HEK293T (cell line): ENCODE measurements around the gene MAFG.

Experiments used
- CTCF ChIA-PET: fragments of 350-600 bp; formaldehyde crosslinking; extraction: SDS; loops from one replicate; lab custom pipeline; 2021; ENCODE audit warnings: antibody characterized with exemption, inconsistent platforms; lab: Yijun Ruan, JAX
- POLR2A ChIA-PET: fragments of 350-600 bp; formaldehyde crosslinking; extraction: SDS; loops from one replicate; lab custom pipeline; 2020; ENCODE audit warnings: antibody characterized with exemption, inconsistent platforms; lab: Yijun Ruan, JAX
- DNase-seq: peaks from one replicate; pipeline ENCODE4 v3.0.0; 2012; ENCODE audit warnings: mixed read lengths; ENCODE audit errors: extremely low spot score
- ARNT ChIP-seq: fragments of 450-650 bp; IDR thresholded peaks from 2 replicates; pipeline ENCODE4 v1.6.1; 2017; ENCODE audit warnings: mild to moderate bottlenecking
- BHLHE40 ChIP-seq: fragments of 450-650 bp; IDR thresholded peaks from 2 replicates; pipeline ENCODE4 v1.6.1; 2016; ENCODE audit warnings: mild to moderate bottlenecking, moderate library complexity, borderline replicate concordance
- CTBP1 ChIP-seq: fragments of 450-650 bp; IDR thresholded peaks from 2 replicates; pipeline ENCODE4 v1.6.1; 2016; ENCODE audit warnings: borderline replicate concordance
- ELF4 ChIP-seq: fragments of 450-650 bp; IDR thresholded peaks from 2 replicates; pipeline ENCODE4 v1.6.1; 2017; ENCODE audit warnings: antibody characterized with exemption
- FOXA1 ChIP-seq: fragments of 450-650 bp; IDR thresholded peaks from 2 replicates; pipeline ENCODE4 v1.6.1; 2016; ENCODE audit warnings: mild to moderate bottlenecking
- FOXK2 ChIP-seq: fragments of 450-650 bp; IDR thresholded peaks from 2 replicates; pipeline ENCODE4 v1.6.1; 2016; ENCODE audit warnings: mild to moderate bottlenecking
- FOXM1 ChIP-seq: fragments of 450-650 bp; IDR thresholded peaks from 2 replicates; pipeline ENCODE4 v1.6.1; 2017; ENCODE audit warnings: mild to moderate bottlenecking, borderline replicate concordance
- HDGF ChIP-seq: fragments of 450-650 bp; IDR thresholded peaks from 2 replicates; pipeline ENCODE4 v1.6.1; 2017; ENCODE audit warnings: antibody characterized with exemption, borderline replicate concordance
- L3MBTL2 ChIP-seq: fragments of 450-650 bp; conservative IDR thresholded peaks from 2 replicates; pipeline ENCODE4 v1.6.1; 2016; ENCODE audit warnings: mild to moderate bottlenecking
- LEF1 ChIP-seq: fragments of 450-650 bp; IDR thresholded peaks from 2 replicates; pipeline ENCODE4 v1.6.1; 2017; ENCODE audit warnings: mild to moderate bottlenecking, borderline replicate concordance
- NFRKB ChIP-seq: fragments of 450-650 bp; IDR thresholded peaks from 2 replicates; pipeline ENCODE4 v1.6.1; 2016; ENCODE audit warnings: mild to moderate bottlenecking, moderate library complexity
- PKNOX1 ChIP-seq: fragments of 450-650 bp; IDR thresholded peaks from 2 replicates; pipeline ENCODE4 v1.6.1; 2016
- SP1 ChIP-seq: fragments of 450-650 bp; IDR thresholded peaks from 2 replicates; pipeline ENCODE4 v1.6.1; 2017
- SUZ12 ChIP-seq: fragments of 450-650 bp; IDR thresholded peaks from 2 replicates; pipeline ENCODE4 v1.6.1; 2016; ENCODE audit warnings: mild to moderate bottlenecking
- TARDBP ChIP-seq: fragments of 450-650 bp; IDR thresholded peaks from 2 replicates; pipeline ENCODE4 v1.6.1; 2016
- ZNF384 ChIP-seq: fragments of 450-650 bp; IDR thresholded peaks from 2 replicates; pipeline ENCODE4 v1.6.1; 2016

The MAFG gene

GRCh38 chr17:81959362-81960129, 32.0 kb upstream of the MAFG start:
- peak; percentile 67 for DNase-seq
- TF ChIP-seq FOXM1 (peak; percentile 48; the same call in 1 of the 2 replicates), SUZ12 (no peak), CTBP1 (no peak), LEF1 (peak; percentile 61; the same call in 1 of the 2 replicates), HDGF (no peak), PKNOX1 (no peak), ARNT (peak; percentile 64; the same call in 1 of the 2 replicates), TARDBP (no peak), ZNF384 (no peak), FOXA1 (no peak), ELF4 (no peak)
- CTCF ChIA-PET, result interaction anchor here (0.6 to 2.3 kb wide), 17 partner anchors 8 to 229 kb away, joined by 3 to 34 read pairs (median 4); partner anchors contain the start of genes CENPX, LRRC45 and MAFG
- POLR2A ChIA-PET, result interaction anchor here (0.6 to 1.4 kb wide), 10 partner anchors 16 to 126 kb away, joined by 3 to 13 read pairs (median 4); partner anchors contain the start of genes CENPX, DCXR, LRRC45 and MCRIP1

DNA sequence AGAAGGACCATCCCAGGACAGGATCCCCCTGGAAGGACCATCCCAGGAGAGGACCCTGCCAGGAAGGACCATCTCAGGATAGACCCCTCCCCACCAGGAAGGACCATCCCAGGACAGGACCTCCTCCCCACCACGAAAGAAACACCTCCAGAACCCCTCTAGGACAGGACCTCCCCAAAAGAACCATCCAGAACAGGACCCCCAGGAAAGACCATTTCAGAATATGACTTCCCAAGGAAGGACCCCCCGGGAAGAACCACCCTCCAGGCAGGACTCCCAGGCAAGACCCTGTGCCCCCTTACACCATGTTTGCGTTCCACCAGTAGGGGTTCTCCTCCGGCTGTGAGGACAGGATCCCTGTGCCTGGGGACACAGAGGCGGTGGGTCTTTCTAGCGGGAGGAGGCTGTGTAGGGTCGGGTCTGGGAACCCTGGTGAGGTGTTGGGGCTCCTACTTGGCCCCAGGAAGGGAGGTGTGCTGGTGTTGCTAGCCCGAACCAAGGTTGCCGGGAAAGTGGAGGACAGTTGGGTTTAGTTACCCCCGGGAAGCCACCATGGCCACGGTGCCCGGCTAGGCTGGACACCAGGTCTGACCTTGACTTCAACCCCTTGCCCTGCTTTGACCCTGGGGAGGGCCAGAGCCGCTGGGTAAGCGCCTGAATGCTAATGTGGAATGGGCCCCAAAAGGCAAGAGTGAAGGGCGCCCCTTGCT, 31.3 kb upstream of the MAFG start:
- TF ChIP-seq CTBP1 (no peak), NFRKB (no peak), BHLHE40 (no peak), FOXM1 (no peak), PKNOX1 (no peak), SUZ12 (no peak), LEF1 (no peak), ARNT (no peak), ELF4 (no peak), ZNF384 (no peak), FOXA1 (no peak), HDGF (no peak), L3MBTL2 (no peak), TARDBP (no peak), FOXK2 (no peak), SP1 (no peak)

DNA sequence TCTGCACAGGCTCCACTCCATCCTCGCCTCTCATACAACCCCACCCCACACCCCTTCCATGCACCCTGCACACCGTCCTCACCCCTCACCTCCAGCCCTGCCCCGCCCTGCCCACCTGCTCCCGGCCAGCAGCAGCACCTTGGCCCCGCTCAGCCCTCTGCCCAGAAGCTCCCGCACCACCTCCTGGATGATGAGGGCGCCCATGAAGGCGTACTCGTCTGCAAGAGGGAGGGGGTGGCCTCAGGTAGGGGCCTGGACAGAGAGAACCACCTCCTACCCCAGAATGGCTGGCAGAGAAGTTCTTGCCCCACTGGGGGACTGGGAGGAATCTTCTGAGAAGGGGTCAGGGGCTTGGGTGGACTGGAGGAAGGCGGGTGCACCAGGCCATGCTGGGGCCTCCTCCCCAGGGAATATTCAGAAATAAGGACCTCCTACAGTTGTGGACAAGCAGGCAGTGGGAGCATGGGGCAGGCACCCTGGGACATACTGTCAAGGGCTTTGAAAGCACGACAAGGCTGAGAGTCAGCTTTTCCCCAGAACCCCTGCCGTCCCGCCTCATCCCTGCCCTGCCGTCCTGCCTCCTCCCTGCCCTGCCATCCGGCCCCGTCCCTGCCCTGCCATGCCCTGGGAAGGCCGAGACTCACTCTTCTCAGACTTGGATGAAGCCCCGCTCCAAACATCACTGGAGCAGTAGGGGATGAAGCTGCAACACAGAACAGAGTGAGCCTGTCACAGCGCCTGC, 30.3 kb upstream of the MAFG start:
- TF ChIP-seq NFRKB, result no peak
- no peak for TF ChIP-seq PKNOX1
- TF ChIP-seq HDGF, result no peak
- TF ChIP-seq BHLHE40, result no peak
- TF ChIP-seq ARNT, result no peak
- POLR2A ChIA-PET, result no interaction called here
- no peak for DNase-seq
- CTCF ChIA-PET, result no interaction called here

More for the DNA sequence above, 31.3 kb upstream of the MAFG start:
- POLR2A ChIA-PET, result interaction anchor here (0.9 to 1.3 kb wide), 8 partner anchors 16 to 126 kb away, joined by 3 to 13 read pairs (median 4); partner anchors contain the start of genes CENPX, DCXR, LRRC45 and MCRIP1
- no peak for DNase-seq
- CTCF ChIA-PET, result interaction anchor here (0.6 to 2.3 kb wide), 13 partner anchors 8 to 63 kb away, joined by 3 to 34 read pairs (median 4); partner anchors contain the start of genes CENPX, LRRC45 and MAFG

GRCh38 chr17:81956607-81957589, 29.4 kb upstream of the MAFG start:
- ChIA-PET CTCF (no interaction called here), POLR2A (no interaction called here)
- no peak for DNase-seq
- no peak for TF ChIP-seq ARNT
- TF ChIP-seq FOXM1, result no peak
- no peak for TF ChIP-seq L3MBTL2
- TF ChIP-seq FOXK2, result no peak
- TF ChIP-seq BHLHE40, result no peak
- no peak for TF ChIP-seq HDGF
- TF ChIP-seq CTBP1, result no peak
- TF ChIP-seq LEF1, result no peak
- TF ChIP-seq SP1, result no peak
- no peak for TF ChIP-seq PKNOX1
- TF ChIP-seq FOXA1, result no peak
